Large intestine (tissue), 3 donors: ENCODE results near the gene FAM83C. TPM values are rescaled to one million over a fixed set of nuclear protein-coding genes. Genes with fewer than 3 reads are reported as not detected.

Experiments
- DNase-seq, 2 donors: peaks; one replicate each; pipeline versions ENCODE4 v3.0.0 to v3.0.0-alpha.2; 2013
- H3K27ac ChIP-seq: one replicate; pipeline ENCODE4 v1.5.1; 2013; ENCODE audit warnings: low read length
- H3K27me3 ChIP-seq: 2 replicates; pipeline ENCODE4 v1.6.1; 2013; ENCODE audit warnings: low read length; ENCODE audit not compliant: control insufficient read depth, insufficient read depth
- H3K36me3 ChIP-seq: 2 replicates; pipeline ENCODE4 v1.6.1; 2013; ENCODE audit warnings: low read length; ENCODE audit not compliant: control insufficient read depth, insufficient read depth
- H3K4me1 ChIP-seq: one replicate; pipeline ENCODE4 v1.6.1; 2013; ENCODE audit warnings: low read length; ENCODE audit not compliant: control insufficient read depth, insufficient read depth
- H3K4me3 ChIP-seq: one replicate; pipeline ENCODE4 v1.5.1; 2013; ENCODE audit warnings: low read length
- H3K9me3 ChIP-seq: one replicate; pipeline ENCODE4 v1.6.1; 2013; ENCODE audit warnings: mild to moderate bottlenecking, low read depth, low read length, moderate library complexity; ENCODE audit not compliant: control insufficient read depth
- WGBS: methylation state at CpG from one replicate; pipeline ENCODE4 v1.1.5; 2013; ENCODE audit warnings: low lambda C conversion rate; ENCODE audit not compliant: insufficient coverage; 5-methylcytosine and 5-hydroxymethylcytosine counted together
- polyA plus RNA-seq: library from polyadenylated mRNA; unstranded; fragments of 120-200 nt; gene quantifications from one replicate; pipeline ENCODE4 v1.2.1, GENCODE V29; 2013

FAM83C gene
- polyA plus RNA-seq, 1 donor, result 0.01 TPM

DNA sequence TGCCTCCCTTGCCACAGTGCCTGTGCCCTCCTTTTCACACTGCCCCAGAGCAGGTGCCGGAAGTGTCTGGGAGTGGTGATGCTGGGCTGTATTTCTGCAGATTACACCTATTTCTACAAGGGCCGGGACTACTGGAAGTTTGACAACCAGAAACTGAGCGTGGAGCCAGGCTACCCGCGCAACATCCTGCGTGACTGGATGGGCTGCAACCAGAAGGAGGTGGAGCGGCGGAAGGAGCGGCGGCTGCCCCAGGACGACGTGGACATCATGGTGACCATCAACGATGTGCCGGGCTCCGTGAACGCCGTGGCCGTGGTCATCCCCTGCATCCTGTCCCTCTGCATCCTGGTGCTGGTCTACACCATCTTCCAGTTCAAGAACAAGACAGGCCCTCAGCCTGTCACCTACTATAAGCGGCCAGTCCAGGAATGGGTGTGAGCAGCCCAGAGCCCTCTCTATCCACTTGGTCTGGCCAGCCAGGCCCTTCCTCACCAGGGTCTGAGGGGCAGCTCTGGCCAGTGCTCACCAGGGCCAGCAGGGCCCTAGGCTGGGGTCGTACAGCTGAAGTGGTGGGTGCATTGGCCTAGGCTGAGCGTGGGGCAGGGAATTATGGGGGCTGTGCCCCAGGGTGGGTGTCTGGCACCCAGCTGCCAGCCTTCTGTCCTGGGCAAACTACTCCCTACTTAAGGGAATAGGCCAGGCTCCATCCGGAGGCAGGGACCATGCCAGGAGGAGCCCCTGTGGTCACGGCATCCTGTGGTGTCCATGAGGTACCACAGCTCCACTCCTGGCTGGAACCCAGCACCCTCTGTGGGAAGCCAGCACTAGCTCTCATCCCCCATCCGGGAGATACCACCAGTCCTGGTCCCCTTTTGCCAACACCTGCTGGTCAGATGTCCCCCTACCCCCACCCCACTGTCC is 17.8 kb downstream of the FAM83C start:
- DNase-seq, result no peak
- Histone ChIP-seq H3K4me3 (no peak overlapping the region), H3K4me1 (peaks cover 10% of the 10 kb centered on the region), H3K36me3 (peaks cover 59% of the 10 kb centered on the region), H3K27me3 (no peaks in the 10 kb centered on the region), H3K27ac (no peak overlapping the region), H3K9me3 (no peaks in the 10 kb centered on the region)
- no CpG with 5 or more reads among the region's 24 CpGs for WGBS

DNA sequence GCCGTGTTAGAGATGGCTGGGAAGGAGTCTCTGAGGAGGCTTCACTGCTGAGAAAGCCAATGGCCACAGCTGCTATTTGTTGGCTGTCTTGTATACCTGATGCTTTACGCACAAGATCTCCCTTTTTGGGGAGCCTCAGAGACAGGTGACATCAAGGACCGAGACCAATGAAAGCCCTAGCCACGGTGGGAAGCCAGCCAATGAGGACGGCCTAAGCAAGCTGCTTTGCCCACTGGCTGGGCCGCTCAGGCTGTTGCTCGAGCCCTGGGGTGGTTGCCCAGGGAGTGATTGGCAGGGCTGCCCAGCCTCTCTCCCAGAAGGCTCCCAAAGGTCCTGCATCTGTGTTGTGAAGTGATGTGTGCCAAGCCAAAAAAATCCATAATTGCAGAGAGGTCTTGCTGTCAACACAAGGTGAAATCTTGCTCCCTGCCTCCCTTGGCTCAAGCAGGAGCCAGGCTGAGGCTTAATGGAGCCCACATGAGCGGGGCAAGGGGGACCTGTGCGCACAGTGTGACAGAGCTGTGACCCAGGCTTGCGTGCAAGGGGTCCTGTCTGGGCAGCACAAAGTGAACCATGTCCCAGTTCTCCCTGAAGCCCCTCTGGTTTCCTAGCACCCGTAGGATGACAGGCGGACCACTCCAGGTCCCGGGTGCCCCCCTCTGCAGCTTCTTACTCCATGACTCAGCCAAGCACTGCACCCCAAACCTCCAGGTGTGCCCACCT is 18.6 kb downstream of the FAM83C start:
- H3K36me3 ChIP-seq, result peaks cover 51% of the 10 kb centered on the region
- no peaks in the 10 kb centered on the region for H3K27me3 ChIP-seq
- no peaks in the 10 kb centered on the region for H3K9me3 ChIP-seq
- WGBS, result no CpG with 5 or more reads among the region's 13 CpGs
- no peak overlapping the region for H3K27ac ChIP-seq
- DNase-seq, result no peak
- no peak overlapping the region for H3K4me3 ChIP-seq
- peaks cover 10% of the 10 kb centered on the region for H3K4me1 ChIP-seq

GRCh38 chr20:35271904-35272303 is 20.3 kb downstream of the FAM83C start:
- Histone ChIP-seq H3K36me3 (peaks cover 61% of the 10 kb centered on the region), H3K27me3 (no peaks in the 10 kb centered on the region), H3K9me3 (no peaks in the 10 kb centered on the region), H3K4me3 (no peak overlapping the region), H3K4me1 (peaks cover 8% of the 10 kb centered on the region), H3K27ac (no peak overlapping the region)
- WGBS, result 80% methylated on average over 2 of the region's 7 CpGs
- DNase-seq, result no peak

DNA sequence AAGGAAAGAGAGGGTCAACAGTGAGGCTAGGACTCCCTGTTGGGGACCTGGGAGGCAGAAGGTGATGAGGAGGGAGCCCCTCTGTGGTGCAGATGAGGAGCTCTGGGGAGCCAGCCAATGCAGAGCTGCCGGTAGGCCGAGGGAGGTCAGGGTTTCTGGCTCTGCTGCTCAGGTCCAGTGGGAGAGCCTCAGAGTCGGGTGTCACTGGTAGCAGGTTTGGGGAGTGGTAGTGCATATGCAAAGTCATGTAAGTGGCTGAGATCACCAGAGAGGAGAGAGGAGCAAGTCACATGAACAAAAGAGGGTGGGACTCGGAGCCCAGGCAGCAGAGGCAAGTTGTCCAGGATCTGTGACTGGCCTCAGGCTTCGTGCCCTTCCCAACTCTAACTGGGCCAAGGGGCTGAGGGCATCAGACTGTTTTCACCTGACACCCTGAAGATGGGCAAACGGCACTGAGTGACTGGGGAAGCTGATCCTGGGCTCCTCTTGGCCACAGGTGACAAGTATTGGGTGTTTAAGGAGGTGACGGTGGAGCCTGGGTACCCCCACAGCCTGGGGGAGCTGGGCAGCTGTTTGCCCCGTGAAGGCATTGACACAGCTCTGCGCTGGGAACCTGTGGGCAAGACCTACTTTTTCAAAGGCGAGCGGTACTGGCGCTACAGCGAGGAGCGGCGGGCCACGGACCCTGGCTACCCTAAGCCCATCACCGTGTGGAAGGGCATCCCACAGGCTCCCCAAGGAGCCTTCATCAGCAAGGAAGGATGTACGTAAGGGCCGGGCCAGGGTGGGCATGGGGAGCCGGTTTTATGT is 20.9 kb downstream of the FAM83C start:
- no peak for DNase-seq
- Histone ChIP-seq H3K27ac (no peak overlapping the region), H3K4me3 (no peak overlapping the region), H3K36me3 (peaks cover 62% of the 10 kb centered on the region), H3K4me1 (peaks cover 2% of the 10 kb centered on the region), H3K9me3 (no peaks in the 10 kb centered on the region), H3K27me3 (no peaks in the 10 kb centered on the region)
- WGBS, result no CpG with 5 or more reads among the region's 20 CpGs

GRCh38 chr20:35270021-35270902 is 22.0 kb downstream of the FAM83C start:
- H3K9me3 ChIP-seq, result no peaks in the 10 kb centered on the region
- no peak overlapping the region for H3K4me3 ChIP-seq
- WGBS, result no CpG with 5 or more reads among the region's 19 CpGs
- H3K27ac ChIP-seq, result no peak overlapping the region
- no peaks in the 10 kb centered on the region for H3K4me1 ChIP-seq
- no peaks in the 10 kb centered on the region for H3K27me3 ChIP-seq
- DNase-seq, result no peak
- H3K36me3 ChIP-seq, result peaks cover 55% of the 10 kb centered on the region

GRCh38 chr20:35269055-35269781 is 23.0 kb downstream of the FAM83C start:
- H3K4me3 ChIP-seq, result no peak overlapping the region
- H3K27me3 ChIP-seq, result no peaks in the 10 kb centered on the region
- 40% methylated on average over 1 of the region's 14 CpGs for WGBS
- H3K4me1 ChIP-seq, result peaks cover under 1% of the 10 kb centered on the region
- peak in 1 of 2 donors; percentile 65 for DNase-seq
- no peaks in the 10 kb centered on the region for H3K9me3 ChIP-seq
- H3K27ac ChIP-seq, result no peak overlapping the region
- peaks cover 51% of the 10 kb centered on the region for H3K36me3 ChIP-seq

- Histone ChIP-seq H3K27ac (no peak overlapping the region), H3K27me3 (no peaks in the 10 kb centered on the region), H3K4me3 (no peak overlapping the region), H3K36me3 (peaks cover 47% of the 10 kb centered on the region), H3K9me3 (no peaks in the 10 kb centered on the region), H3K4me1 (peaks cover 16% of the 10 kb centered on the region)
- no peak for DNase-seq
- WGBS, result no CpG with 5 or more reads among the region's 16 CpGs
Measured at GRCh38 chr20:35267092-35267491, 25.1 kb downstream of the FAM83C start.

GRCh38 chr20:35264755-35265154 is 27.5 kb downstream of the FAM83C start:
- Histone ChIP-seq H3K36me3 (peaks cover 31% of the 10 kb centered on the region), H3K4me1 (peaks cover 16% of the 10 kb centered on the region), H3K27me3 (no peaks in the 10 kb centered on the region), H3K27ac (no peak overlapping the region), H3K4me3 (no peak overlapping the region), H3K9me3 (no peaks in the 10 kb centered on the region)
- WGBS, result no CpG with 5 or more reads among the region's 1 CpG
- no peak for DNase-seq
